ENCODE measurements around the gene ZNF580.

ZNF580 gene

DNA sequence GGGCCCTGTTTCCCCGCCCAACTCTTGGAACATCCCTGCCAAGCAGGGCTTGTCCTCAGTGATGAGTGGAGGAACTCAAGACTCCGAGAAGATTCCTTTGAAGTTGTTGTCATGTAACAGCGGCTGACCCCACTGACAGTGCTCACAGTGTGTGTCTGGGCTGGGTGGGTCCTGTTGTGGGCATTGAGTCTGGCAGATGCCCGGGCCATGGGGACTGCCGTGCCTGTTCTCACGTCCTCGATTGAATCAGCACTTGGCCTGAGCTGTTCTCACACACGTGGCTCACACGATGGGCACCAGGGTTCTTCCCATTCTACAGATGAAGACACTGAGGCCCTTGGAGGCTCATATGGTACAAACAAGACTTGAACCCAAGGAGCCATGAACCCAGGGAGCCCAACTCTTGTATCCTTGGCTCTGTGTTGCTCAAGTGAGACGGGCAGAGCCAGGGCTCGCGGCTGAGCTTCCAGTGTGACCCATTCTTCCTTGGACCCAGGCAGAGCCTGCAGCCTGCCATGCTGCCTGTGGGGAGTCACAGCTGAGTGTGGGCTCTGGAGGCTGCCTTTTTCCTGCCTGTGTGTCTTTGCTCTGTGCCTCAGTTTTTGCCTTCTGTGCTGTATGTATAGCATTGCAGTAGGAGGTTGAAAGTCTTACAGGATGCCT is 25.7 kb downstream of the ZNF580 start:
- H3K4me3 ChIP-seq (ENCODE audit: low read depth, low read length), result no peak overlapping the region
- TF ChIP-seq, protein P1, sequence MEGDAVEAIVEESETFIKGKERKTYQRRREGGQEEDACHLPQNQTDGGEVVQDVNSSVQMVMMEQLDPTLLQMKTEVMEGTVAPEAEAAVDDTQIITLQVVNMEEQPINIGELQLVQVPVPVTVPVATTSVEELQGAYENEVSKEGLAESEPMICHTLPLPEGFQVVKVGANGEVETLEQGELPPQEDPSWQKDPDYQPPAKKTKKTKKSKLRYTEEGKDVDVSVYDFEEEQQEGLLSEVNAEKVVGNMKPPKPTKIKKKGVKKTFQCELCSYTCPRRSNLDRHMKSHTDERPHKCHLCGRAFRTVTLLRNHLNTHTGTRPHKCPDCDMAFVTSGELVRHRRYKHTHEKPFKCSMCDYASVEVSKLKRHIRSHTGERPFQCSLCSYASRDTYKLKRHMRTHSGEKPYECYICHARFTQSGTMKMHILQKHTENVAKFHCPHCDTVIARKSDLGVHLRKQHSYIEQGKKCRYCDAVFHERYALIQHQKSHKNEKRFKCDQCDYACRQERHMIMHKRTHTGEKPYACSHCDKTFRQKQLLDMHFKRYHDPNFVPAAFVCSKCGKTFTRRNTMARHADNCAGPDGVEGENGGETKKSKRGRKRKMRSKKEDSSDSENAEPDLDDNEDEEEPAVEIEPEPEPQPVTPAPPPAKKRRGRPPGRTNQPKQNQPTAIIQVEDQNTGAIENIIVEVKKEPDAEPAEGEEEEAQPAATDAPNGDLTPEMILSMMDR (IDR thresholded peaks at IDR 0.05; ENCODE audit: low read depth, low read length), result no peak

DNA sequence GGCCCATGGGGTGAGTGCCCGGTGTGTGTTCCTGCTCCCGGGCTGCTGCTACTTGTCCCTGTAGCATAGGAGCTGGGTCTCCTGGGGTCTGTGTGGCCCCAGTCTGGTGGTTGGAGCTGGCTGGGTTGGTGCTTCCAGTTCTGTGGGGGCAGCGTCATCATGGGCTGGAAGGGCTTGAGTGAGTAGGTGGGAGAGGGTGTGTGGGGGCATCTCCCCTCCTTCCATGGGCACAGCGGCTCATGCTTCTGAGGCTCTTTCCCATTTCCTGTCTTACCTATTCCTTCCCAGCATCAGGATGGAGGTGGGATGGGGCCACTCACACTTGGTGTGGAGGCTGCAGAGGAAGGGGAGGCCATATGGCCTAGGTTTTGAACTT is 26.2 kb downstream of the ZNF580 start:
- no peak overlapping the region for H3K4me3 ChIP-seq (ENCODE audit: low read depth, low read length)
- TF ChIP-seq, protein P1 (IDR thresholded peaks at IDR 0.05; ENCODE audit: low read depth, low read length), result no peak

DNA sequence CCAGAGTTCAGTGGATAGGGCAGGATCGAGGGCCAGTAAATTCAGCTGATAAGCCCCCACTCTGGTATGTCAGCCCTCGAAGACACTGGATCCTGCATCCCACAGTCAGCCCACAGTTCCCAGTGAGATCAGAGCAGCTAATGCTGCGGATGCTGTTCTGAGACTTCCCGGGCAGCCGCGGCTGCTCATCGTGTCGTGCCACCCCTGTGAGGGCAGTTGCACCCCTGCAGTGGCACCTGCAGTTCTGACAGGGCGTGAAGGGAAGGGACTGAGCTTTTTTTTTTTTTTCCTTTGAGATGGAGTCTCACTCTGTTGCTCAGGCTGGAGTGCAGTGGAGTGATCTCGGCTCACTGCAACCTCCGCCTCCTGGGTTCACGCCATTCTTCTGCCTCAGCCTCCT is 26.7 kb downstream of the ZNF580 start:
- H3K4me3 ChIP-seq (ENCODE audit: low read depth, low read length), result no peak overlapping the region
- TF ChIP-seq, protein P1 (IDR thresholded peaks at IDR 0.05; ENCODE audit: low read depth, low read length), result no peak

DNA sequence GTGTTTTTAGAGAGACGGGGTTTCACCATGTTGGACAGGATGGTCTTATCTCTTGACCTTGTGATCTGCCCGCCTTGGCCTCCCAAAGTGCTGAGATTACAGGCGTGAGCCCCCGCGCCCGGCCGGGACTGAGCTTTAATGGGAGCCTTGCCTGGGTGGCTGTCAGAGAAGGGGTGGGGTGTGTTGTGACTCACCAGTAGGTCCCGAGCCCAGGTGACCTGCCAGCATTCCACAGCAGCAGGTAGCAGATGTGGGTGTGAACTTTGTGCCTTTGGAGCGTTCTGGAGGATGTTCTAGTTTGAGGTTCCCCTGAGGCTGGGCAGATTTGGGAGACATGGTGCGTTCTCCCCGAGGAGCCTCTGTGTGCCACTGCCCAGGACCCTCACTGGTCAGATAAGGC is 27.2 kb downstream of the ZNF580 start:
- no peak overlapping the region for H3K4me3 ChIP-seq (ENCODE audit: low read depth, low read length)
- TF ChIP-seq, protein P1 (IDR thresholded peaks at IDR 0.05; ENCODE audit: low read depth, low read length), result no peak

DNA sequence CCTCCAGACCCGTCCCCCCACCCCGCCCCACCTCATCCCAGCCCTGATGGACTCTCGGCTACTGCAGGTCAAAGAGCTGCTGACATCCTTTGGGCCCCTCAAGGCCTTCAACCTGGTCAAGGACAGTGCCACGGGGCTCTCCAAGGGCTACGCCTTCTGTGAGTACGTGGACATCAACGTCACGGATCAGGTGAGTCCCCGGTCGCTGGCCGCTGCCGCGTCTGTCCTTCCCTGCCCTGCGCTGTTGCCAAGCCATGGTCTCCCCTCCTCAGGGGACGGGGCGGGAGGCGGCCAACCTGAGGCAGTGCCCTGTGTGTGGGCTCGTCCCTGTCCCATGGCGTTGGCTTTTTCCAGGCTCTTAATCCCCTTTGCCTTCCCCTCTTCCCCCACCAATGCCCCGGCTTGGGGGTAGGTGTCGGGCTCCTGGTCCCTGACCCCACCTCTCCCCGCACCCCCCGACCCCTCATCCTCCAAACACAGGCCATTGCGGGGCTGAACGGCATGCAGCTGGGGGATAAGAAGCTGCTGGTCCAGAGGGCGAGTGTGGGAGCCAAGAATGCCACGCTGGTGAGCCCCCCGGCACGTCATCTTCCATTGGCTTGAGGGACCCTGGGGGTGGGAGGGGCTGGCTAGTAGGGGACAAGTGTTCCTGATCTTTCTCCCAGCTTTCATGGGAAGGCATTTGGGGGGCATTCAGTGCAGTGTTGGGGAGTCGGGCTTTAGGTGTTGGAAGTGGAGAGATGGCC is 28.0 kb downstream of the ZNF580 start:
- TF ChIP-seq, protein P1 (IDR thresholded peaks at IDR 0.05; ENCODE audit: low read depth, low read length), result no peak
- no peak overlapping the region for H3K4me3 ChIP-seq (ENCODE audit: low read depth, low read length)

DNA sequence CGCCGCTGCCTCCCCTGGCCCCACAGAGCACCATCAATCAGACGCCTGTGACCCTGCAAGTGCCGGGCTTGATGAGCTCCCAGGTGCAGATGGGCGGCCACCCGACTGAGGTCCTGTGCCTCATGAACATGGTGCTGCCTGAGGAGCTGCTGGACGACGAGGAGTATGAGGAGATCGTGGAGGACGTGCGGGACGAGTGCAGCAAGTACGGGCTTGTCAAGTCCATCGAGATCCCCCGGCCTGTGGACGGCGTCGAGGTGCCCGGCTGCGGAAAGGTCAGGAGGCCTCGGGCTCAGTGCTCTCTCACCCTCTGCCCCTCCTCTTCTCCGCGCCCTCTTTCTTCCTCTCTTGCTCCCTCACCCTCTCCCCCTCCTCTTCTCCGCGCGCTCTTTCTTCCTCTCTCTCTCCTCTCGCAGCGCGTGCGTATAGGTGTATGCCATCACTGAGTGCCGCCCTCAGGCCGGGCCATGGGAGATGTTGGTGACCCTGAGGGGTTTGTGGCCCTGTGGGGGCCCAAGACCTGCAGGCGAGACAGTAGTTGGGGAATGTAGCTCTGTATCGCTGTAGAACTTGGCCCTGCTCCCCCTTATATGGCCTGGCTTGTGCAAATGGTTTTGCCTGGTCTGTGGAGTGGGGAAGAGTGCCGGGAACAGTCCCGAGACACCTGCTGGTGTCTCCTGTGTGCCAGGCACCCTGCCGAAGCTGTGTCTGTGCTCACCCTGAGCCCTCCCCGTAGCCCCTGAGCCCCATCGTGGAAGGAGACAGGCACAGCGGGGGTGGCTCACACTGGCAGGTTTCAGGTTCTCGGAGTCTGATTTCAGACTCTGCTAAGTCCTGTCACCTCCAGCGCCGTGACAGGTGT is 28.8 kb downstream of the ZNF580 start:
- TF ChIP-seq, protein P1 (IDR thresholded peaks at IDR 0.05; ENCODE audit: low read depth, low read length), result no peak
- no peak overlapping the region for H3K4me3 ChIP-seq (ENCODE audit: low read depth, low read length)
